CD14-positive monocyte (primary cell): ENCODE measurements around the gene MR1. TPM values are rescaled to one million over a fixed set of nuclear protein-coding genes. Genes with fewer than 3 reads are reported as not detected.

Experiments used
- DNase-seq, 3 donors: peaks; one replicate each; pipeline ENCODE4 v3.0.0-alpha.2; 2011 to 2022
- H2AFZ ChIP-seq: 2 replicates; pipeline ENCODE4 v1.6.0; 2012; ENCODE audit warnings: mild to moderate bottlenecking, low read depth, low read length, inconsistent platforms; ENCODE audit not compliant: insufficient read depth, poor library complexity, severe bottlenecking
- H3K27ac ChIP-seq, 2 donors: 1 replicate in 1 of 2; 2 replicates in 1 of 2; pipeline ENCODE4 v1.5.1; 2012 to 2013; ENCODE audit warnings: low read length in 2 of 2, control low read depth in 1 of 2, inconsistent platforms in 1 of 2, low read depth in 1 of 2, mild to moderate bottlenecking in 1 of 2
- H3K27me3 ChIP-seq, 2 donors: one replicate each; pipeline versions ENCODE4 v1.6.0 to v1.6.1; 2011 to 2013; ENCODE audit warnings: low read length in 2 of 2; ENCODE audit not compliant: control insufficient read depth in 2 of 2, insufficient read depth in 2 of 2
- H3K36me3 ChIP-seq, 2 donors: replicated peaks in 1 of 2; 1 replicate in 1 of 2; 2 replicates in 1 of 2; pipeline versions ENCODE4 v1.5.1 to v1.6.1; 2012 to 2013; ENCODE audit warnings: low read length in 2 of 2, control low read depth in 1 of 2, inconsistent platforms in 1 of 2, mild to moderate bottlenecking in 1 of 2; ENCODE audit not compliant: insufficient read depth in 2 of 2, control insufficient read depth in 1 of 2
- H3K4me1 ChIP-seq, 2 donors: 1 replicate in 1 of 2; 2 replicates in 1 of 2; pipeline versions ENCODE4 v1.5.1 to v1.6.1; 2012 to 2013; ENCODE audit warnings: low read length in 2 of 2, control low read depth in 1 of 2, inconsistent platforms in 1 of 2, mild to moderate bottlenecking in 1 of 2, moderate library complexity in 1 of 2; ENCODE audit not compliant: insufficient read depth in 2 of 2, control insufficient read depth in 1 of 2
- H3K4me2 ChIP-seq: replicated peaks from 2 replicates; pipeline ENCODE3; 2012; ENCODE audit warnings: low read length, moderate library complexity, mild to moderate bottlenecking; ENCODE audit not compliant: poor library complexity, severe bottlenecking; ENCODE audit errors: extremely low read depth
- H3K4me3 ChIP-seq, 3 experiments: fragments of 200-600 bp in 1 of 3; sonication (generic) in 1 of 3; replicated peaks in 1 of 3; 1 replicate in 2 of 3; 2 replicates in 1 of 3; pipeline ENCODE4 v1.5.1; 2011 to 2013; ENCODE audit warnings: low read length in 3 of 3, mild to moderate bottlenecking in 3 of 3, control low read depth in 2 of 3, low read depth in 2 of 3, inconsistent platforms in 1 of 3, moderate library complexity in 1 of 3
- H3K79me2 ChIP-seq: 2 replicates; pipeline ENCODE4 v1.6.0; 2012; ENCODE audit warnings: mild to moderate bottlenecking, control low read depth, inconsistent platforms, low read length, moderate library complexity; ENCODE audit not compliant: insufficient read depth
- H3K9ac ChIP-seq: 2 replicates; pipeline ENCODE4 v1.6.0; 2017; ENCODE audit warnings: low read length, mild to moderate bottlenecking; ENCODE audit not compliant: insufficient read depth, poor library complexity, severe bottlenecking
- H3K9me3 ChIP-seq, 2 donors: replicated peaks in 1 of 2; 1 replicate in 1 of 2; 2 replicates in 1 of 2; pipeline versions ENCODE4 v1.5.1 to v1.6.1; 2012 to 2013; ENCODE audit warnings: low read length in 2 of 2, control low read depth in 1 of 2; ENCODE audit not compliant: control insufficient read depth in 1 of 2, insufficient read depth in 1 of 2
- H4K20me1 ChIP-seq: 2 replicates; pipeline ENCODE4 v1.6.0; 2012; ENCODE audit warnings: mild to moderate bottlenecking, low read length, control low read depth, moderate library complexity; ENCODE audit not compliant: insufficient read depth
- H3K27ac Mint-ChIP-seq, 7 donors: one replicate each; pipeline ENCODE4 v1.8.0; 2020; ENCODE audit warnings: mild to moderate bottlenecking in 7 of 7, mixed read lengths in 7 of 7, moderate library complexity in 6 of 7, inconsistent platforms in 2 of 7
- H3K27me3 Mint-ChIP-seq, 3 donors: one replicate each; pipeline ENCODE4 v1.8.0; 2021 to 2022; ENCODE audit warnings: low read depth in 3 of 3, mild to moderate bottlenecking in 3 of 3, mixed read lengths in 3 of 3, moderate library complexity in 3 of 3, inconsistent platforms in 1 of 3
- H3K36me3 Mint-ChIP-seq, 2 donors: one replicate each; pipeline ENCODE4 v1.8.0; 2020; ENCODE audit warnings: mixed read lengths in 2 of 2, inconsistent platforms in 1 of 2, mild to moderate bottlenecking in 1 of 2
- H3K4me1 Mint-ChIP-seq: one replicate; pipeline ENCODE4 v1.8.0; 2020; ENCODE audit warnings: mild to moderate bottlenecking, mixed read lengths
- H3K4me3 Mint-ChIP-seq, 2 donors: one replicate each; pipeline ENCODE4 v1.8.0; 2020; ENCODE audit warnings: mild to moderate bottlenecking in 2 of 2, mixed read lengths in 2 of 2, moderate library complexity in 1 of 2
- H3K9me3 Mint-ChIP-seq, 7 donors: one replicate each; pipeline ENCODE4 v1.8.0; 2020 to 2022; ENCODE audit warnings: mixed read lengths in 7 of 7, mild to moderate bottlenecking in 6 of 7, moderate library complexity in 6 of 7, inconsistent platforms in 2 of 7
- WGBS: methylation state at CpG from one replicate; pipeline ENCODE4 v1.1.5; 2013; ENCODE audit warnings: missing lambda C conversion rate; ENCODE audit not compliant: insufficient coverage; 5-methylcytosine and 5-hydroxymethylcytosine counted together
- intact Hi-C, 2 donors: fragments of 100-400 bp; cut with micrococcal nuclease; formaldehyde crosslinking; loops; one replicate each; pipeline versions ENCODE4 v1.15.0 to v1.15.1; 2023
- polyA plus RNA-seq, 3 donors: library from polyadenylated mRNA; depleted of rRNA in 1 of 3; unstranded in 2 of 3; stranded (reverse) in 1 of 3; fragments of 300-500 nt in 2 of 3; fragments of >200 nt in 1 of 3; fragmentation: Illumina TruSeq in 2 of 3; gene quantifications; 1 replicate in 2 of 3; 2 replicates in 1 of 3; pipeline ENCODE4 v1.2.3, GENCODE V29; 2012 to 2021
- TF ChIP-seq, protein P1 (sequence below): fragments of 200-600 bp; IDR thresholded peaks from one replicate; pipeline ENCODE4 v1.8.0; 2022; ENCODE audit warnings: antibody characterized with exemption, mild to moderate bottlenecking

The MR1 gene
- polyA plus RNA-seq, 3 donors, result 17.7 to 46.9 (median 40.9) TPM

DNA sequence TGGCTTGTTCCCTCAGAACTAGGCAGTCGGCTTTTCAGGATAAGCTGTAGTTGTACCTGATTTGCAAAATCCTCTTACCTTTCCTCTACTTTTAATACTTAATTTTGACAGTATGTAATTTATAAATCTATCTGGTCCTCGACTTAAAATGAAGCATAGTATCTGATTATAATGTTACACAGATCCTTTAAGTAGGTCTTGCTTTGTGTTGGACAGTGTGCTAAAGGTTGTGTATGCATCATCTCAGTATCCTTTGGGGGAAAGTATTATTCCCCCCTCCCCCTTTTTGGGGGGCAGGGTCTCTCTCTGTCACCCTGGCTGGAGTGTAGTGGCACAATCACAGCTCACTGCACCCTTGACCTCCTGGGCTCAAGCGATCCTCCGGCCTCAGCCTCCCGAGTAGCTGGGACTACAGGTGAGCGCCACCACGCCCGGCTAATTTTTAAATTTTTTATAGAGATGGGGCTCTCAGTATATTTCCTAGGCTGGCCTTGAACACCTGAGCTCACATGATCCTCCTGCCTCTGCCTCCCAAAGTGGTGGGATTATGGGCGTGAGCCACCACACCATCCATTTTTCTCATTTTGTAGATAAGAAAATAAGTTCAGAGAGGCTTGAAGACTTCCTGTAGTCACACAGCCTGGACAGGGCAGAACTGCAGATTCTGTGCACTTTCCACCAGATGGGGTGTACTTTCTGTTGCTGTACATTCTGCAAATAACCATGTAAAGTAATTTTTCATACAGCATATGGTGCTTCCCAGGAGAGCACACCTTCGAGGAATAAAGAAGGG lies 10.3 kb upstream of the MR1 start:
- no CpG with 5 or more reads among the region's 10 CpGs for WGBS
- Histone ChIP-seq H3K27ac (peak overlapping the region in 1 of 2 donors; percentile 96), H3K4me2 (peak overlapping the region; percentile 96), H3K79me2 (peaks cover 42% of the 10 kb centered on the region), H3K36me3 (no peaks in the 10 kb centered on the region), H3K9ac (peak overlapping the region; percentile 87), H4K20me1 (peaks cover 40% of the 10 kb centered on the region), H3K4me3 (peak overlapping the region in 2 of 3 experiments; percentile 93 to 98), H3K4me1 (peaks cover 33 to 42% of the 10 kb centered on the region in 2 donors), H3K27me3 (no peaks in the 10 kb centered on the region), H3K9me3 (peaks cover 0 to 2% of the 10 kb centered on the region in 2 donors), H2AFZ (no peak overlapping the region)
- peak overlapping the region; percentile 97 for H3K4me3 Mint-ChIP-seq
- no peak for DNase-seq
- peaks cover 2 to 9% (median 3%) of the 10 kb centered on the region in 3 donors for H3K27me3 Mint-ChIP-seq
- peak overlapping the region in 6 of 7 donors; percentile 61 to 98 (median 96) for H3K27ac Mint-ChIP-seq
- peaks cover 2 to 8% of the 10 kb centered on the region in 2 donors for H3K36me3 Mint-ChIP-seq
- TF ChIP-seq, protein P1, sequence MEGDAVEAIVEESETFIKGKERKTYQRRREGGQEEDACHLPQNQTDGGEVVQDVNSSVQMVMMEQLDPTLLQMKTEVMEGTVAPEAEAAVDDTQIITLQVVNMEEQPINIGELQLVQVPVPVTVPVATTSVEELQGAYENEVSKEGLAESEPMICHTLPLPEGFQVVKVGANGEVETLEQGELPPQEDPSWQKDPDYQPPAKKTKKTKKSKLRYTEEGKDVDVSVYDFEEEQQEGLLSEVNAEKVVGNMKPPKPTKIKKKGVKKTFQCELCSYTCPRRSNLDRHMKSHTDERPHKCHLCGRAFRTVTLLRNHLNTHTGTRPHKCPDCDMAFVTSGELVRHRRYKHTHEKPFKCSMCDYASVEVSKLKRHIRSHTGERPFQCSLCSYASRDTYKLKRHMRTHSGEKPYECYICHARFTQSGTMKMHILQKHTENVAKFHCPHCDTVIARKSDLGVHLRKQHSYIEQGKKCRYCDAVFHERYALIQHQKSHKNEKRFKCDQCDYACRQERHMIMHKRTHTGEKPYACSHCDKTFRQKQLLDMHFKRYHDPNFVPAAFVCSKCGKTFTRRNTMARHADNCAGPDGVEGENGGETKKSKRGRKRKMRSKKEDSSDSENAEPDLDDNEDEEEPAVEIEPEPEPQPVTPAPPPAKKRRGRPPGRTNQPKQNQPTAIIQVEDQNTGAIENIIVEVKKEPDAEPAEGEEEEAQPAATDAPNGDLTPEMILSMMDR, result no peak
- intact Hi-C loops, result loop anchor here in 1 of 2 donors (5.0 kb wide), 2 partner anchors 64 to 119 kb away; partner anchors contain the start of gene IER5
- no peaks in the 10 kb centered on the region for H3K9me3 Mint-ChIP-seq
- peaks cover 30% of the 10 kb centered on the region for H3K4me1 Mint-ChIP-seq

DNA sequence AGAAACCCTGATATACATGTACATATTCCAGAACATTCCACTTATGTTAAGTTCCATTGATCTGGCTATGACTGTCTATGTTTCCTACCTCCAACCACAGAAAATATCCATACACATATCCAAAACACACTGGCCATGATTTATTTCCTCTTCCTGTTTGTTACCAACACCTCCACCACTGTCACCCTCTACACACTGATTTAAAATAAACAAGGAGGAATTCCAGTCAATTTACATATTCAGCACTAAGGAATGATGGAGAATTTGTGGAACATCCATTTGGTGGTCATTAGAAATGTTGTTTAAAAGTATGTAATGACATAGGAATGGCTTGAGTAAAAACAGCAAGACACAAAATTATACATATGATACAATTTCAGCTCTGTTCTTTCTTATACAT lies 5.6 kb upstream of the MR1 start:
- H3K36me3 ChIP-seq, result no peaks in the 10 kb centered on the region
- H3K79me2 ChIP-seq, result no peaks in the 10 kb centered on the region
- H3K27me3 ChIP-seq, result no peaks in the 10 kb centered on the region
- DNase-seq, result no peak
- no peaks in the 10 kb centered on the region for H3K9me3 ChIP-seq
- Mint-ChIP-seq H3K27me3 (peaks cover 0 to 3% (median 3%) of the 10 kb centered on the region in 3 donors), H3K36me3 (no peaks in the 10 kb centered on the region), H3K9me3 (peaks cover 0 to 1% (median 0%) of the 10 kb centered on the region in 7 donors), H3K4me3 (no peak overlapping the region), H3K4me1 (peaks cover 11% of the 10 kb centered on the region), H3K27ac (no peak overlapping the region)
- no peak overlapping the region for H3K4me2 ChIP-seq
- H4K20me1 ChIP-seq, result no peaks in the 10 kb centered on the region
- peaks cover 17 to 18% of the 10 kb centered on the region in 2 donors for H3K4me1 ChIP-seq
- intact Hi-C loops, result no loop called here
- H3K4me3 ChIP-seq, result no peak overlapping the region
- no peak overlapping the region for H2AFZ ChIP-seq
- H3K27ac ChIP-seq, result no peak overlapping the region
- H3K9ac ChIP-seq, result no peak overlapping the region
- TF ChIP-seq, protein P1, result no peak
